Neural cell (in vitro differentiated cells): ENCODE measurements around the gene PLA2G12B. TPM values are rescaled to one million over a fixed set of nuclear protein-coding genes. Genes with fewer than 3 reads are reported as not detected.

Experiments used
- H2AFZ ChIP-seq: fragments of 200-600, 300-800 bp; sonication (generic), shearing (Covaris generic); 2 replicates; pipeline ENCODE4 v1.6.0; 2014; ENCODE audit warnings: low read depth, mild to moderate bottlenecking, antibody characterized with exemption, low read length, moderate library complexity
- H3F3A ChIP-seq: fragments of 200-600 bp; shearing (Covaris generic); 2 replicates; pipeline ENCODE4 v1.6.1; 2016; ENCODE audit warnings: mild to moderate bottlenecking, moderate library complexity, mixed read lengths, antibody characterized with exemption, low read length; ENCODE audit not compliant: insufficient read depth, poor library complexity, severe bottlenecking
- H3K27ac ChIP-seq: fragments of 200-600, 300-800 bp; sonication (generic), shearing (Covaris generic); 2 replicates; pipeline ENCODE4 v1.5.1; 2014; ENCODE audit warnings: mild to moderate bottlenecking, low read length, moderate library complexity
- H3K27me3 ChIP-seq: fragments of 300-800, 200-600 bp; sonication (generic), shearing (Covaris generic); 2 replicates; pipeline ENCODE4 v1.6.0; 2014; ENCODE audit warnings: mild to moderate bottlenecking, low read depth, low read length, moderate library complexity; ENCODE audit not compliant: insufficient read depth
- H3K36me3 ChIP-seq: fragments of 300-800, 200-600 bp; sonication (generic), shearing (Covaris generic); 2 replicates; pipeline ENCODE4 v1.5.1; 2014; ENCODE audit warnings: mild to moderate bottlenecking, antibody characterized with exemption, low read length, moderate library complexity; ENCODE audit not compliant: insufficient read depth
- H3K4me2 ChIP-seq: fragments of 300-800, 200-600 bp; sonication (generic), shearing (Covaris generic); 2 replicates; pipeline ENCODE4 v1.6.0; 2014; ENCODE audit warnings: mild to moderate bottlenecking, low read length
- H3K4me3 ChIP-seq: fragments of 300-800, 200-600 bp; sonication (generic), shearing (Covaris generic); 2 replicates; pipeline ENCODE4 v1.5.1; 2014; ENCODE audit warnings: mild to moderate bottlenecking, low read length, moderate library complexity
- H3K79me2 ChIP-seq: fragments of 200-600 bp; shearing (Covaris generic); replicated peaks from 2 replicates; pipeline ENCODE4 v1.6.0; 2014; ENCODE audit warnings: mild to moderate bottlenecking, low read length, moderate library complexity; ENCODE audit not compliant: insufficient read depth
- H3K9ac ChIP-seq: fragments of 300-800, 200-600 bp; sonication (generic), shearing (Covaris generic); 2 replicates; pipeline ENCODE4 v1.6.1; 2016; ENCODE audit warnings: mild to moderate bottlenecking, low read length, mixed read lengths
- H3K9me2 ChIP-seq: fragments of 200-600 bp; shearing (Covaris generic); 2 replicates; pipeline ENCODE4 v1.6.1; 2016; ENCODE audit warnings: mild to moderate bottlenecking, low read length, mixed read lengths; ENCODE audit not compliant: insufficient read depth
- H3K9me3 ChIP-seq: fragments of 200-600, 300-800 bp; sonication (generic), shearing (Covaris generic); 2 replicates; pipeline ENCODE4 v1.6.1; 2016; ENCODE audit warnings: mild to moderate bottlenecking, mixed run types, low read length, moderate library complexity, mixed read lengths
- H4K20me1 ChIP-seq: fragments of 200-600 bp; shearing (Covaris generic); 2 replicates; pipeline ENCODE4 v1.6.1; 2016; ENCODE audit warnings: mild to moderate bottlenecking, mixed run types; ENCODE audit not compliant: insufficient read depth
- CTCF ChIP-seq: fragments of 450-650 bp; IDR thresholded peaks from 2 replicates; pipeline ENCODE4 v1.5.1; 2014; ENCODE audit warnings: antibody characterized with exemption, mild to moderate bottlenecking, moderate library complexity; ENCODE audit not compliant: poor library complexity, severe bottlenecking
- EP300 ChIP-seq: fragments of 450-650 bp; conservative IDR thresholded peaks from 2 replicates; pipeline ENCODE4 v1.6.1; 2014; ENCODE audit warnings: antibody characterized with exemption, mild to moderate bottlenecking, moderate library complexity; ENCODE audit not compliant: poor library complexity, severe bottlenecking
- EZH2 ChIP-seq: fragments of 200-600, 300-800 bp; shearing (Covaris generic), sonication (generic); IDR thresholded peaks from 2 replicates; pipeline ENCODE4 v1.6.1; 2014; ENCODE audit warnings: antibody characterized with exemption, low read length, borderline replicate concordance, mild to moderate bottlenecking; ENCODE audit not compliant: insufficient read depth, poor library complexity, severe bottlenecking
- MXI1 ChIP-seq: fragments of 450-650 bp; conservative IDR thresholded peaks from 2 replicates; pipeline ENCODE4 v1.6.1; 2014; ENCODE audit warnings: antibody characterized with exemption, mild to moderate bottlenecking; ENCODE audit not compliant: poor library complexity, severe bottlenecking
- POLR2AphosphoS5 ChIP-seq: IDR thresholded peaks from 2 replicates; pipeline ENCODE4 v1.6.1; 2012
- RAD21 ChIP-seq: fragments of 450-650 bp; conservative IDR thresholded peaks from 2 replicates; pipeline ENCODE4 v1.6.1; 2014; ENCODE audit warnings: antibody characterized with exemption, mild to moderate bottlenecking, moderate library complexity
- SMC3 ChIP-seq: fragments of 450-650 bp; conservative IDR thresholded peaks from 2 replicates; pipeline ENCODE4 v1.6.1; 2014; ENCODE audit warnings: antibody characterized with exemption, mild to moderate bottlenecking, moderate library complexity; ENCODE audit not compliant: poor library complexity
- TAF1 ChIP-seq: IDR thresholded peaks from 2 replicates; pipeline ENCODE4 v1.6.1; 2012; ENCODE audit warnings: low read depth
- polyA plus RNA-seq: library from polyadenylated mRNA; depleted of rRNA; stranded (reverse); fragments of >200 nt; gene quantifications from 2 replicates; pipeline ENCODE4 v1.2.3, GENCODE V29; 2014
- TF ChIP-seq, protein P1 (sequence below): IDR thresholded peaks from 2 replicates; pipeline ENCODE4 v1.6.1; 2012; ENCODE audit warnings: borderline replicate concordance

PLA2G12B gene
- polyA plus RNA-seq, 1 donor from 2014 or later: not detected

DNA sequence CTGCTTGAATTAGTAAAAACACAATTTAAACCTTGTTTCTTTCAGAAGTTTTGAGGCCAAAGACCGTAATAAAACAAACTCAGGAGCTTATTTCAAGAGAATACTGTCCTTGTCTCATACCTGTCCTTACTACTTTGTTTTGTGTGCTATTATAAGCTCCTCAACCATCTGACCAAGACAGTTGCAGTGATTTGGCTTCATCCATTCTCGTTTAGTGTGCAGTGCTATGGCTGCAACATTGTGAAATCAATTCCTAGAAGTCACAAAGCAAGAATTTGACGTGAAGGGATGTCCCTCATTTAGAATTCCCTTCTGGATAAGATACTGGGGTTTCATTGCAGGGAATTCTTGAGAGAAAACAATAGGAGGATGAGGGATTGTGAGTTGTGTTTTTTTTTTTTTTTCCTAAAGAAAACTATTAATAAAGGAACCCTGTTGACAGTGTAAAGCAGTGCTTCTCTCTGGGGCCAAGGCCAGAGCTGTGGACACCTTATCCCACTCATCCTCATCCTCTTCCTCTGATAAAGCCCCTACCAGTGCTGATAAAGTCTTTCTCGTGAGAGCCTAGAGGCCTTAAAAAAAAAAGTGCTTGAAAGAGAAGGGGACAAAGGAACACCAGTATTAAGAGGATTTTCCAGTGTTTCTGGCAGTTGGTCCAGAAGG lies 61.3 kb downstream of the PLA2G12B start, which contains the start of gene OIT3:
TSS of gene OIT3 (plus strand) at position 604 of the 663 bp plus-strand sequence. CDS start 60 bp downstream, outside the sequence.
- Histone ChIP-seq H3K36me3 (no peaks in the 10 kb centered on the region), H3K9ac (no peak within 1 kb of the TSS), H3K27me3 (no peaks in the 10 kb centered on the region), H3K4me2 (no peak within 1 kb of the TSS), H3K27ac (no peak within 1 kb of the TSS), H3K4me3 (no peak within 1 kb of the TSS), H3K9me3 (no peaks in the 10 kb centered on the region), H3F3A (no peaks in the 10 kb centered on the region), H2AFZ (no peak within 1 kb of the TSS), H3K79me2 (no peaks in the 10 kb centered on the region), H3K9me2 (no peaks in the 10 kb centered on the region), H4K20me1 (no peaks in the 10 kb centered on the region)
- TF ChIP-seq EP300: no peak
- no peak for TF ChIP-seq SMC3
- TF ChIP-seq, protein P1, sequence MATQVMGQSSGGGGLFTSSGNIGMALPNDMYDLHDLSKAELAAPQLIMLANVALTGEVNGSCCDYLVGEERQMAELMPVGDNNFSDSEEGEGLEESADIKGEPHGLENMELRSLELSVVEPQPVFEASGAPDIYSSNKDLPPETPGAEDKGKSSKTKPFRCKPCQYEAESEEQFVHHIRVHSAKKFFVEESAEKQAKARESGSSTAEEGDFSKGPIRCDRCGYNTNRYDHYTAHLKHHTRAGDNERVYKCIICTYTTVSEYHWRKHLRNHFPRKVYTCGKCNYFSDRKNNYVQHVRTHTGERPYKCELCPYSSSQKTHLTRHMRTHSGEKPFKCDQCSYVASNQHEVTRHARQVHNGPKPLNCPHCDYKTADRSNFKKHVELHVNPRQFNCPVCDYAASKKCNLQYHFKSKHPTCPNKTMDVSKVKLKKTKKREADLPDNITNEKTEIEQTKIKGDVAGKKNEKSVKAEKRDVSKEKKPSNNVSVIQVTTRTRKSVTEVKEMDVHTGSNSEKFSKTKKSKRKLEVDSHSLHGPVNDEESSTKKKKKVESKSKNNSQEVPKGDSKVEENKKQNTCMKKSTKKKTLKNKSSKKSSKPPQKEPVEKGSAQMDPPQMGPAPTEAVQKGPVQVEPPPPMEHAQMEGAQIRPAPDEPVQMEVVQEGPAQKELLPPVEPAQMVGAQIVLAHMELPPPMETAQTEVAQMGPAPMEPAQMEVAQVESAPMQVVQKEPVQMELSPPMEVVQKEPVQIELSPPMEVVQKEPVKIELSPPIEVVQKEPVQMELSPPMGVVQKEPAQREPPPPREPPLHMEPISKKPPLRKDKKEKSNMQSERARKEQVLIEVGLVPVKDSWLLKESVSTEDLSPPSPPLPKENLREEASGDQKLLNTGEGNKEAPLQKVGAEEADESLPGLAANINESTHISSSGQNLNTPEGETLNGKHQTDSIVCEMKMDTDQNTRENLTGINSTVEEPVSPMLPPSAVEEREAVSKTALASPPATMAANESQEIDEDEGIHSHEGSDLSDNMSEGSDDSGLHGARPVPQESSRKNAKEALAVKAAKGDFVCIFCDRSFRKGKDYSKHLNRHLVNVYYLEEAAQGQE: no peak
- TF ChIP-seq POLR2AphosphoS5: no peak
- TF ChIP-seq CTCF: no peak
- TF ChIP-seq RAD21: no peak
- TF ChIP-seq EZH2: no peak
- no peak for TF ChIP-seq TAF1
- no peak for TF ChIP-seq MXI1

- H3K9me3 ChIP-seq: no peaks in the 10 kb centered on the region
- no peaks in the 10 kb centered on the region for H3K27me3 ChIP-seq
- no peak overlapping the region for H3K27ac ChIP-seq
- H3K4me3 ChIP-seq: no peak overlapping the region
- TF ChIP-seq SMC3: no peak
- no peak for TF ChIP-seq MXI1
- no peak for TF ChIP-seq EZH2
- no peak for TF ChIP-seq EP300
- no peak for TF ChIP-seq TAF1
- no peak for TF ChIP-seq POLR2AphosphoS5
- TF ChIP-seq CTCF: no peak
- TF ChIP-seq RAD21: no peak
- TF ChIP-seq, protein P1: no peak
- H2AFZ ChIP-seq: no peak overlapping the region
- no peak overlapping the region for H3K9ac ChIP-seq
- H4K20me1 ChIP-seq: no peaks in the 10 kb centered on the region
- no peaks in the 10 kb centered on the region for H3F3A ChIP-seq
- no peak overlapping the region for H3K4me2 ChIP-seq
- no peaks in the 10 kb centered on the region for H3K79me2 ChIP-seq
- H3K36me3 ChIP-seq: no peaks in the 10 kb centered on the region
- no peaks in the 10 kb centered on the region for H3K9me2 ChIP-seq
Measured at GRCh38 chr10:72890086-72890485, 64.5 kb downstream of the PLA2G12B start.
